Measurements from ENCODE around the gene MSANTD2. TPM values are rescaled to one million over a fixed set of nuclear protein-coding genes. Genes with fewer than 3 reads are reported as not detected.

Gene MSANTD2
- total and polyA plus RNA-seq, 2 experiments from 2014 or later: 18.7 to 34.4 TPM

- TF ChIP-seq REST (IDR thresholded peaks at IDR 0.05; ENCODE audit: unreplicated experiment) (no peak), NANOG (IDR thresholded peaks at IDR 0.05; ENCODE audit: borderline replicate concordance) (no peak), EZH2 (IDR thresholded peaks at IDR 0.05; ENCODE audit: low read depth, unreplicated experiment) (no peak), JUNB (IDR thresholded peaks at IDR 0.05; ENCODE audit: unreplicated experiment) (no peak), STAT1 (IDR thresholded peaks at IDR 0.05; ENCODE audit: unreplicated experiment) (no peak)
Observed at GRCh38 chr11:124835918-124836317, 35.7 kb upstream of the MSANTD2 start (continued).

GRCh38 chr11:124834526-124835180 is 34.4 kb upstream of the MSANTD2 start:
- Histone ChIP-seq H3K27ac (ENCODE audit: low read depth) (no peak overlapping the region), H3K36me3 (ENCODE audit: insufficient read depth) (no peaks in the 10 kb centered on the region), H2AFZ (no peak overlapping the region), H4K20me1 (replicated peaks; ENCODE audit: insufficient read depth) (no peaks in the 10 kb centered on the region; the same call in 1 of the 2 replicates), H3K4me3 (no peak overlapping the region), H3K4me2 (no peak overlapping the region), H3F3A (replicated peaks; ENCODE audit: low read depth) (peaks cover 8% of the 10 kb centered on the region; the same call in 1 of the 2 replicates), H3K4me1 (ENCODE audit: insufficient read depth) (peaks cover 3% of the 10 kb centered on the region; the same call in 1 of the 2 replicates), H3K9me2 (ENCODE audit: insufficient read depth) (no peaks in the 10 kb centered on the region), H3K79me2 (replicated peaks; ENCODE audit: insufficient read depth) (no peaks in the 10 kb centered on the region), H3K27me3 (ENCODE audit: insufficient read depth) (peaks cover 44% of the 10 kb centered on the region)
- ATAC-seq: no peak
- peaks cover 23% of the 10 kb centered on the region for H3K27me3 Mint-ChIP-seq (ENCODE audit: insufficient read depth, low read depth, poor library complexity)
- H3K27ac Mint-ChIP-seq: no peak overlapping the region
- DNase-seq (ENCODE audit: low spot score): no peak
- H3K9me3 Mint-ChIP-seq: no peaks in the 10 kb centered on the region
- H3K4me3 Mint-ChIP-seq: no peak overlapping the region
- H3K36me3 Mint-ChIP-seq (ENCODE audit: low read depth): no peaks in the 10 kb centered on the region
- peaks cover 18% of the 10 kb centered on the region for H3K4me1 Mint-ChIP-seq
- TF ChIP-seq ZNF114 (CRISPR knock-in tag; IDR thresholded peaks at IDR 0.05) (no peak), ZNF462 (CRISPR knock-in tag; IDR thresholded peaks at IDR 0.05) (no peak), ZNF331 (CRISPR knock-in tag; IDR thresholded peaks at IDR 0.05; ENCODE audit: low read depth) (no peak), REST (IDR thresholded peaks at IDR 0.05; ENCODE audit: unreplicated experiment) (no peak), EZH2 (IDR thresholded peaks at IDR 0.05; ENCODE audit: low read depth, unreplicated experiment) (no peak), JUNB (IDR thresholded peaks at IDR 0.05; ENCODE audit: unreplicated experiment) (no peak), EZH2phosphoT487 (IDR thresholded peaks at IDR 0.05; ENCODE audit: unreplicated experiment) (no peak), NANOG (IDR thresholded peaks at IDR 0.05; ENCODE audit: borderline replicate concordance) (no peak), STAT1 (IDR thresholded peaks at IDR 0.05; ENCODE audit: unreplicated experiment) (no peak)
